ENCODE measurements around the gene SLC66A1.

The SLC66A1 gene

DNA sequence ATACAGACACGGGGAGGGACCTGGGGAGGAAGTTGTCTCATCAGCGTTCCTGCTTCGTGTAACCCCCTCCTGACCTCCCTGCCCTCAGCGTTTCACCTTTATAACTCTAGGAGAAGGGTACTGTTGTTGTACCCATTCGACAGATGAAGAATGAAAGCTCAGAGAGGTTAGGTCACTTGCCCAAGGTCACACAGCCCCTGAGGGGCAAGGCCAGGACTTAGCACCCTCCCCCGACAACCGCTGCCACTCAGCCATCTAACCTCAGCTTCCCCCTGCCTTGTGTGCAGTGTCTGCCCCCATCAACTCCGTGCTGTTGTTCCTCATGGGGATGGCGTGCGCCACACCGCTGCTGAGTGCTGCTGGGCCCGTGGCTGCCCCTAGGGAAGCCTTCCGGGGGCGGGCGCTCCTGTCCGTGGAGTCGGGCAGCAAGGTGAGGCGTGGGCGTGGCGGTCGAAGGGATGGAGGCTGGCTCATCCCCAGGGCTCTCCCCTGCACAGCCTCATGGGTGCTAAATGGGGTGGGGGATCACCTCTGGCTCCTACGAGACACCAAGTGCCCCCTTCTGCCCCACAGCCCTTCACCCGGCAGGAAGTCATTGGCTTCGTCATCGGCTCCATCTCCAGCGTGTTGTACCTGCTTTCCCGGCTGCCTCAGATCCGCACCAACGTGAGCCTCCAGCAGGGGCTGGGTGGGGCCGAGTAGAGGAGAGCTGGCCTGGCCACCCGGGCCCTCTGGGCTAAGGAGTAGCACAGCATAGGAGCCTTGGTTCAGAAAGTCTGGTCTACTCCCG, 14.0 kb downstream of the SLC66A1 start:
- no peak for DNase-seq (ENCODE audit: low read depth)

DNA sequence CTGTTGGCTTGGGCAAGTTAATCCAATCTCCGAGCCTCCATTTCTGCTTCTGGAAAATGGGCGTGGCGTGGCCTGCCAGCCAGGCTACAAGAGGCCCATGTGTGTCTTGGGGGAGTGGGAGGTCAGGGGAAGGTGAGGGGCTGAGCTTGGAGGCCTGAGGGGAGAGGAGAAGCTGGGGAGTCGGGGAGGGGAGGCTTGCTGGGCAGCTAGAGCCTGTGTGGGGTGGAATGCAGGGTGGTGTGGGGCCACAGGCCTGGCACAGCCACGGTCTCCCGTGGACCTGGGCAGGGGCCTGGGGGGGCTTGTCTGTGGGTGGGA, 14.6 kb downstream of the SLC66A1 start:
- no peak for DNase-seq (ENCODE audit: low read depth)

GRCh38 chr1:19327301-19327700, 15.2 kb downstream of the SLC66A1 start:
- no peak for DNase-seq (ENCODE audit: low read depth)

DNA sequence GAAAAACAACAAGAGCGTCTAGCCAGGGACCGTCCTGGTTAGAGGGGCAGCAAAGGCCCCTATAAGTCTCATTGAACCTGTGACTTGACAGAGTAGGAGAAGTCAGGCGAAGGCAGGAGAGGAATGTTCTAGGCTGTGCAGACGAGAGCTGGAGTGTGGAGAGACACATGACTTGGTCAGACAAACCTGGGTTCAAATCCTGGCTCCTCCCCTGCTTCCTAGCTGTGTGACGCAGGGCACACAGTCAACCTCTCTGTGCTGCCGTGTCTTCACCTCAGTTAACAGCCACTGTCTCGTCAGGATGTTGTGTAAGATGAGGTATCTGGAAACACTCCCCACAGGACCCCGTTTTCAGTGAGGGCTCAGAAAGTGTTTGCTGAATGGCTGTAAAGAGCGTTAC, 15.6 kb downstream of the SLC66A1 start:
- DNase-seq (ENCODE audit: low read depth): no peak

DNA sequence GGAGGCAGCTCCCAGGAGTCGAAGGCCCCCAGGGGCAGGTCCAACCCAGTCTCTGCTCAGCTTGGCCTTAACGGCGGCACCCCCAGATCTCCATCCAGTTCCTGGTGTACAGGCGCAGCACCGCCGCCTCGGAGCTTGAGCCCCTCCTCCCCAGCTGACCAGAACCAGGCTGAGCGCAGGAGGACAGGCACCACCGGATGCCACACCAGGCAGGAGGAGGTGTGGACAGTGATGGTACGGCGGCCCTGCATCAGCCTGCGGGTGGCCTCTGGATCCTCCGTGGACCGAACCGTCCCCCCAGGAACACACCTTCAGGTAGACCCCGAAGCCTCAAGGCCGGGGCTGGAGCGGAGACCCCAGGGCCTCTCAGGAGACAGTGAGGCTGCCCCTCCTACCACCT, 16.4 kb downstream of the SLC66A1 start:
- DNase-seq (ENCODE audit: low read depth): no peak

DNA sequence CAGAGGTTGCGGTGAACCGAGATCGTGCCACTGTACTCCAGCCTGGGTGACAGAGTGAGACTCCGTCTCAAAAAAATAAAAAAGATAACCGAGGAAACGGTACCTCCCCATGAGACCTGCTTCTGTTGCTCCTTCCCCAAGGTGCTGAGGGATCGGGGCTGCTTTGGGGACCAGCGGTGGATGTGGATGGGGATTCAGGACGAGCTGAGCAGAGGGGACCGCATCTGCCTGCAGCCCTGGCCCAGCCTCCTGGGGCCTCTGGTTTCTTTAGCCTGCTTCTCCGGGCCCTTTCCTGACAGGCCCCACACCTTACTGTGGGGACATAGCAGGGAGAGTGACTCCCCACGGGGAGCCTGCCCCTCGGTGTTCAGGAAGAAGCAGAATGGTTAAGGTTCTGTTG, 17.1 kb downstream of the SLC66A1 start:
- no peak for DNase-seq (ENCODE audit: low read depth)

DNA sequence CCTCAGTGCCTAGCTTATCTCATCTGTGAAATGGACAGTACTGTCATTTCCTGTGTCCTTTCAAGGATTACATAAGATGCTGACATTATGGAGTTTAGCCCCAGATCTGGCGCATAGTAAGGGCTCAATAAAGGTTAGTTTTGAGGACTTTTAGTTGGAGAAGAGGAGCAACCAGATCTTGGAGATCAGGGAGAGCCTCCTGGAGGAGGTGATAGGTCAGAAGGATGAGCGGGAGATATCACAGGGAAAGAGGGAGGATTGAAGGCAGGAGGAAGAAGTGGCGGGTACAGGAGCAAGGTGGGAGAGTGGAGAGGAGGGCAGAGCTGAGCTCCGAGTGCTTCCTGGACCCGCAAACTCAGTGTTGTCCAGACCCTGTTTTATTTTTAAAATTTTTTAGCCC, 17.5 kb downstream of the SLC66A1 start:
- no peak for DNase-seq (ENCODE audit: low read depth)

DNA sequence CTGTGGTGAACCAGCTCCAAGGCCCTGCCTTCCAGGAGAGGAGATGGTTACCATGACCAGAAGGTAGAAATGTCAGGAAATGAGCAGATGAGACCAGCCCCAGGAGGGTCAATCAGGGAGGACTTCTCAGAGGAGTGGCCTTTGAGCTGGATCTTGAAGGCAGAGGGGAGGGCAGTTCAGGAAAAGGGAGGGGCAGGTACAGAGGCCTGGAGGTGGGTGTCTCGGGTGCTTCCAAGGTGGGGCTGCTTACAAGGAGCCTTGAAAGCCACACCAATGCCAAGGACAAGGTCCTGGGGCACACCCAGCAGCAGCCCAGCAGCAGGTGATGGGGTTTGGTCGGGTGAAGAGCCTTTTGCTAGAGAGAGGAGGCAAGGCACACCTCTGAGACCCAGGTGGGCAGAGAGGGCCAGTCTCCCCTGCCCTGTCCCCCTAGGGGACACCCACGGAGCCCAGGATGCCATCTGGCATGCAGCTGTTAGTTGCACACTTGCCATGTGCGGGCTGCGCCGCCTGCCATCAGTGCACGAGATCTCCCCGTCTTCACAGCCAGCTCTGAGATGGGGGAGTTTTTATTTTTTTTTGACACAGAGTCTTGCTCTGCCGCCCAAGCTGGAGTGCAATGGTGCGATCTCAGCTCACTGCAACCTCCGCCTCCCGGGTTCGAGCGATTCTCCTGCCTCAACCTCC, 18.5 kb downstream of the SLC66A1 start:
- DNase-seq (ENCODE audit: low read depth): no peak

DNA sequence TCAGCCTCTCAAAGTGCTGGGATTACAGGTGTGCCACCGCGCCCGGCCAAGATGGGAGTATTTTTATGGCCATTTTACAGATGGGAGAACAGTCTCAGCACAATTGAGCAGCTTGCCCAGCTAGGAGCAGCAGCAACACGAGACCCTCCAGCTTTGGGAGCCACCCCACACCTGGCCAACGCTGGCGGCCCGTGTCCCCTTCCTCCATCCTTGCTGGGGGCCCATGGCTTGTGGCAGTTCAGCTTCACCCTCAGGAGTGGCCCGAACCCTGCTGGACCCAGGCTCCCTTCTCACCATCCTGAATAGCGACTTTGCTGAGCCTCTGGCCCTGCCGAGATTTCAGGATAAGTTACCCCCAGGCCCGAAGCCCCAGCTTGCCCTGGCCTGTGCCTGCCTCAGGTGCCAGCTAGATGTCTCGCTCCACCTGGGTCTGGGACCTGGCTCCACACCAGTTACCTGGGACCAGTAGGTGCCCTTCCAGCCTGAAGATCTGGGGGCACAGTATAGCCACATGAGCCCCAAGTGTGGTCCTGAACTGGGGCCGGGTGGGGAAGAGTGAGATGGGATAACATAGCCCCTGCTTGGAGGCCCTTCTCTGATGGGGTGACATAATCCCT, 19.2 kb downstream of the SLC66A1 start:
- DNase-seq (ENCODE audit: low read depth): no peak

GRCh38 chr1:19332832-19333231, 20.7 kb downstream of the SLC66A1 start:
- no peak for DNase-seq (ENCODE audit: low read depth)

- DNase-seq (ENCODE audit: low read depth): no peak
Observed at GRCh38 chr1:19333587-19334354, 21.6 kb downstream of the SLC66A1 start.

GRCh38 chr1:19336543-19336942, 24.4 kb downstream of the SLC66A1 start:
- no peak for DNase-seq (ENCODE audit: low read depth)

DNA sequence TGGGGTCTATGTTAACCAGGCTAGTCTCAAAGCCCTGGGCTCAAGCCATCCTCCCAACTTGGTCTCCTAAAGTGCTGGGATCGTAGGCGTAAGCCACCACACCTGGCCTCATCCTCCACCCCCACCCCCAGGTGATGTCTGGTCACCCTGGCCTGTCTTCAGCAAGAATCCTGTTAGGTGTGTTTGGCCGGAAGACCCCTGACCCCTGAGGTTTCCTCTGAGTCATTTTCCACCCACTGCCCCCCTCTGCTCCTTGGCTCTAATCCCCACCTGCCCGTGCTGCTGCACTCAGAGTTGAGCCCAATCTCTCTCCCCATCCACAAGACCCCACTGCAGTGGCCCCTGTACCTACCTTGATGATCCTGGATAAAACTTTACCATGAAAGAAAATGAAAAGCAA, 25.2 kb downstream of the SLC66A1 start:
- DNase-seq (ENCODE audit: low read depth): no peak

DNA sequence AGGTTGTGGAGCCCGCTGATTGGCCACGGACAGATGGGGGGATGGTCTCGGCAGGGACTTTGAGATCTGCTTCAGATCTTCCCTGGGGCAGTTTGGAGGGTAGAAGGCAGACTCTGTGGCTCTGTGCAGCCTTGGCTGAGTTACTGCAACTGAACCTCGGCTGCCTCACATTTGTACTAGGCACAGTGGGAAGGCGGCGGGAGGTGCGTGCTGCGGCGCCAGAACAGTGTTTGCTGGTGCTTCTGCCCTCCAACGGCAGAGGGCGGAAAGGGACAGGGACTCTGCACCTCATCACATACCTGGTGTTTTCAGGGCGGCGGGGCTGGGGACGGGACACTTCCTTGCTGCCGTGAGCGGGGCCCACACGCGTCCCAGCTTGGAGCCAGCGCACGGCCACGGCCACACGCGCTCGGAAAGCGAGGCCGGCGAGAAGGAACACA, 26.2 kb downstream of the SLC66A1 start:
- DNase-seq (ENCODE audit: low read depth): no peak

- no peak for DNase-seq (ENCODE audit: low read depth)
Observed at GRCh38 chr1:19339214-19339861, 27.2 kb downstream of the SLC66A1 start.

- DNase-seq (ENCODE audit: low read depth): no peak
Observed at GRCh38 chr1:19340387-19340937, 28.3 kb downstream of the SLC66A1 start.

DNA sequence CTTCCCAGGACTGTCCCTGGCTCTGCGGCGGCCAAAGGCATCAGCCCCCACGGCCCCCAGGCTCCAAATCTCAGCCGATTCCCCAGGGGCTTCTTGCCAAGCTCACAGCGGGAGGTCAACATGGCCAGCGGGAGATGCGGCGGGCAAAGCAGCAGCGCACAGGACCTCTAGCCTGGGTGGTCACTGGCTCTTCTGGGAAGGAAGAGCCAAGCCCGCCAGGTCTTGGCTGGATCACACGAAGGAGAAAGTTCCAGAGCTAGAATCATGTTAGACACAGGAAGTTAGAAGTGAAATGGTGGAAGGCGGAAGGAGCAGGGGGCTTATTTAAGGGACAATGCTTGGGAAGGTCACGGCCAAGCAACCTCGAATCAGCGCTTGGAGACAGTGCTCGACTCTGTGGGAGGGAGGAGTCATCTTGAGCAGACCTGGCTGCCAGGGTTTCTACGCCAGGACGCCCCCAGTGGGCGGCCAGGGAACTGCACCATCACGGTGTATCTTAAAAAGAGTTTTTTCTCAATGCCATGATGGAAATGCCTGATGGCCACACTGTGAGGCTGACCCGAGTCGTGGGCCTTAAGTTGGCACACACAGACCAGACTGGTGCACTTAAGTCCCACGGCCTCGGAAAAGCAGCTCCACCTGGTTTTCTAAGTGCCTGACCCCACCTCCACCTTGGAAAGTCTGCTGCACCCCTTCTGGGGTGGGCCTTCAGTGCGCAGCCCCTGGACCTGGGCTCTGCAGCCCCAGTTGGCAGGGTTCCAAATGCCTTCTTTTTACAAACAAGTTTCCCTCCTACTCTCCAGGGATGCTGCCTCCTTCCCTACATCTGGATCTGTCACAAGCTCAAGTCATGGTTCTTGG, 29.3 kb downstream of the SLC66A1 start:
- peak; percentile 58 for DNase-seq (ENCODE audit: low read depth)

- no peak for DNase-seq (ENCODE audit: low read depth)
Observed at GRCh38 chr1:19342062-19342750, 30.1 kb downstream of the SLC66A1 start.

DNA sequence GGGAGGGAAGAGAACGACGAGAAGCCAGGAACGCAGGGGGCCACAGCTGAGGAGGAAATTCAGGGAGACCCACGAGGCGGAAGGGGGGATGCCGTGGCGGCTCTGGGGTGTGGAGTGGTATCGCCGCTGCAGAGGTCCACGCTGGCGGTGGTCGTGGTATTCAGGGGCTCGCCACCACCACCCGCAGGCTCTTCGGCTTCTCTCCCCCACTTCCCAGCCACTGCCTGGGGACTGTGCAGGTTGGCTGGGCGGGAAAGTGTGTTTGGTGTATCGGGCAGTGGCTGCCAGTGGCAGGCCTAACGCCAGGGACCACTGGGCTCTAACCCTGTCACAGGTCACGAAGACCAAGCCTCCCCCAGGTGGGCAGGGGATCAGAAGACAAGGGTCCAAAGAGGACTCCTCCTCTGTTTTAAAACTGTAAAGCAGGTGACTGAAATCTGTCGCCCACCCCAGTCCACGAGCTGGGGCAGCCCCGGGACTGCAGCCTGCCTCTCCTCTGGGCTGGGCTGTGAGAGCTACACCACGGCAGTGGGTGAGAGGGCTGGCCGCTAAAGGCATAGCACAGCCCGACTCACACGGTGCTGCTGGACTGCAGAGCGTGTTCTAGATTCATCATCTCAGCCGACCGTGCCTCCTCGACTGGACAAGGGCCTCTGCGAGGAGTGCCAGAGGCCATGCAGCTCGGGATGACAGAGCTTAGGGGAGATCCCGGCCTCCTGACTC, 30.9 kb downstream of the SLC66A1 start:
- DNase-seq (ENCODE audit: low read depth): no peak

Measured in stimulated activated CD4-positive, alpha-beta T cell treated with anti-CD3 and anti-CD28 coated beads, Interleukin-2, amount 100 ng/mL, for 4 hours (primary cell).